ENCODE results near the gene NCMAP.

GRCh38 chr1:24605534-24606295, 49.8 kb downstream of the NCMAP start:
- TF ChIP-seq POLR2A (IDR thresholded peaks at IDR 0.05; ENCODE audit: low read depth, low read length) (no peak), POLR2AphosphoS5 (IDR thresholded peaks at IDR 0.05; ENCODE audit: low read depth, low read length) (no peak)
